Stimulated activated naive B cell treated with anti-CD40 and anti-IgM and Interleukin-4, amounts not matched to agents 10 μg/mL and 1 μg/mL and 100 μg/mL, for 72 hours (primary cell): Measurements from ENCODE around the gene NCDN.

Source experiments
- ATAC-seq, 2 donors: fragments of 150-1000 bp; cut with Tn5 transposase; replicated peaks; 2 replicates each; pipeline ENCODE4 v1.10.0; 2021; ENCODE audit warnings: moderate library complexity in 1 of 2
- DNase-seq: peaks from one replicate; pipeline ENCODE4 v3.0.0; 2021
- H3K27ac Mint-ChIP-seq: one replicate; pipeline ENCODE4 v1.8.0; 2022; ENCODE audit warnings: mild to moderate bottlenecking, mixed read lengths
- H3K27me3 Mint-ChIP-seq, 2 donors: one replicate each; pipeline ENCODE4 v1.8.0; 2022; ENCODE audit warnings: mixed read lengths in 2 of 2
- H3K36me3 Mint-ChIP-seq, 2 donors: one replicate each; pipeline ENCODE4 v1.8.0; 2022; ENCODE audit warnings: mixed read lengths in 2 of 2, mild to moderate bottlenecking in 1 of 2
- H3K4me1 Mint-ChIP-seq, 2 donors: one replicate each; pipeline ENCODE4 v1.8.0; 2022; ENCODE audit warnings: mixed read lengths in 2 of 2, mild to moderate bottlenecking in 1 of 2
- H3K4me3 Mint-ChIP-seq, 2 donors: one replicate each; pipeline ENCODE4 v1.8.0; 2022; ENCODE audit warnings: mild to moderate bottlenecking in 2 of 2, mixed read lengths in 2 of 2, moderate library complexity in 1 of 2
- H3K9me3 Mint-ChIP-seq, 2 donors: one replicate each; pipeline ENCODE4 v1.8.0; 2022; ENCODE audit warnings: mixed read lengths in 2 of 2, mild to moderate bottlenecking in 1 of 2

Gene NCDN

GRCh38 chr1:35559317-35559944 lies 1.8 kb downstream of the NCDN start:
- peak overlapping the region in 1 of 2 donors; percentile 4 for H3K4me3 Mint-ChIP-seq
- peak overlapping the region; percentile 75 for H3K27ac Mint-ChIP-seq
- no peaks in the 10 kb centered on the region for H3K9me3 Mint-ChIP-seq
- no peak for ATAC-seq
- peaks cover 8 to 13% of the 10 kb centered on the region in 2 donors for H3K36me3 Mint-ChIP-seq
- H3K27me3 Mint-ChIP-seq = no peaks in the 10 kb centered on the region
- no peak for DNase-seq
- H3K4me1 Mint-ChIP-seq = peaks cover 42 to 64% of the 10 kb centered on the region in 2 donors

GRCh38 chr1:35560256-35561225 lies 2.9 kb downstream of the NCDN start:
- Mint-ChIP-seq H3K27ac (no peak overlapping the region), H3K4me3 (no peak overlapping the region), H3K27me3 (no peaks in the 10 kb centered on the region), H3K9me3 (no peaks in the 10 kb centered on the region), H3K4me1 (peaks cover 37 to 60% of the 10 kb centered on the region in 2 donors), H3K36me3 (peaks cover 13 to 15% of the 10 kb centered on the region in 2 donors)
- ATAC-seq (no peak), DNase-seq (no peak)

- Mint-ChIP-seq H3K36me3 (peaks cover 15% of the 10 kb centered on the region in 2 donors), H3K9me3 (no peaks in the 10 kb centered on the region), H3K27me3 (no peaks in the 10 kb centered on the region), H3K4me1 (peaks cover 30 to 51% of the 10 kb centered on the region in 2 donors), H3K4me3 (no peak overlapping the region), H3K27ac (no peak overlapping the region)
- no peak for DNase-seq
- ATAC-seq = no peak
These were observed 3.8 kb downstream of the NCDN start for GRCh38 chr1:35561297-35561971.

GRCh38 chr1:35561972-35562680 lies 4.5 kb downstream of the NCDN start:
- H3K4me3 Mint-ChIP-seq = no peak overlapping the region

GRCh38 chr1:35563166-35563565 lies 5.6 kb downstream of the NCDN start:
- peak overlapping the region; percentile 26 for H3K27ac Mint-ChIP-seq
- peaks cover 24 to 43% of the 10 kb centered on the region in 2 donors for H3K4me1 Mint-ChIP-seq
- no peak for DNase-seq
- peaks cover 12 to 20% of the 10 kb centered on the region in 2 donors for H3K36me3 Mint-ChIP-seq
- H3K4me3 Mint-ChIP-seq = peak overlapping the region in 1 of 2 donors; percentile 26
- no peak for ATAC-seq
- no peaks in the 10 kb centered on the region for H3K27me3 Mint-ChIP-seq
- H3K9me3 Mint-ChIP-seq = no peaks in the 10 kb centered on the region

More at GRCh38 chr1:35561972-35562680, 4.5 kb downstream of the NCDN start:
- H3K27ac Mint-ChIP-seq = no peak overlapping the region
- peaks cover 15 to 20% of the 10 kb centered on the region in 2 donors for H3K36me3 Mint-ChIP-seq
- DNase-seq (no peak), ATAC-seq (no peak)
- peaks cover 27 to 47% of the 10 kb centered on the region in 2 donors for H3K4me1 Mint-ChIP-seq
- H3K27me3 Mint-ChIP-seq = no peaks in the 10 kb centered on the region
- no peaks in the 10 kb centered on the region for H3K9me3 Mint-ChIP-seq

- Mint-ChIP-seq H3K9me3 (no peaks in the 10 kb centered on the region), H3K27ac (no peak overlapping the region), H3K27me3 (no peaks in the 10 kb centered on the region), H3K36me3 (peaks cover 11 to 20% of the 10 kb centered on the region in 2 donors), H3K4me3 (no peak overlapping the region), H3K4me1 (peaks cover 21 to 39% of the 10 kb centered on the region in 2 donors)
- ATAC-seq (peak; percentile 79 to 83), DNase-seq (peak; percentile 51)
These were observed 6.7 kb downstream of the NCDN start for GRCh38 chr1:35564037-35564883.

- Mint-ChIP-seq H3K27me3 (no peaks in the 10 kb centered on the region), H3K36me3 (peaks cover 9 to 16% of the 10 kb centered on the region in 2 donors), H3K4me3 (no peak overlapping the region), H3K27ac (no peak overlapping the region), H3K9me3 (no peaks in the 10 kb centered on the region), H3K4me1 (peaks cover 16 to 33% of the 10 kb centered on the region in 2 donors)
- ATAC-seq (no peak), DNase-seq (no peak)
These were observed 7.5 kb downstream of the NCDN start for GRCh38 chr1:35564884-35565741.

- Mint-ChIP-seq H3K27ac (no peak overlapping the region), H3K4me3 (no peak overlapping the region), H3K27me3 (peaks cover 0 to 4% of the 10 kb centered on the region in 2 donors), H3K9me3 (no peaks in the 10 kb centered on the region), H3K4me1 (peaks cover 16 to 33% of the 10 kb centered on the region in 2 donors), H3K36me3 (peaks cover 9 to 19% of the 10 kb centered on the region in 2 donors)
- DNase-seq (no peak), ATAC-seq (no peak)
These were observed 8.1 kb downstream of the NCDN start for GRCh38 chr1:35565742-35566133.

GRCh38 chr1:35567947-35568558 lies 10.5 kb downstream of the NCDN start:
- peaks cover 10 to 25% of the 10 kb centered on the region in 2 donors for H3K4me1 Mint-ChIP-seq
- no peak overlapping the region for H3K27ac Mint-ChIP-seq
- ATAC-seq (no peak), DNase-seq (no peak)
- H3K4me3 Mint-ChIP-seq = no peak overlapping the region
- H3K36me3 Mint-ChIP-seq = peaks cover 8 to 19% of the 10 kb centered on the region in 2 donors
- no peaks in the 10 kb centered on the region for H3K9me3 Mint-ChIP-seq
- H3K27me3 Mint-ChIP-seq = peaks cover 4 to 9% of the 10 kb centered on the region in 2 donors

GRCh38 chr1:35568975-35569395 lies 11.4 kb downstream of the NCDN start:
- Mint-ChIP-seq H3K36me3 (peaks cover 8 to 19% of the 10 kb centered on the region in 2 donors), H3K4me3 (no peak overlapping the region), H3K27ac (no peak overlapping the region), H3K27me3 (peaks cover 4 to 9% of the 10 kb centered on the region in 2 donors), H3K4me1 (peaks cover 10 to 17% of the 10 kb centered on the region in 2 donors), H3K9me3 (no peaks in the 10 kb centered on the region)
- peak; percentile 68 to 70 for ATAC-seq
- peak; percentile 27 for DNase-seq

- peaks cover 8% of the 10 kb centered on the region in 2 donors for H3K4me1 Mint-ChIP-seq
- no peak for ATAC-seq
- no peak overlapping the region for H3K27ac Mint-ChIP-seq
- H3K4me3 Mint-ChIP-seq = no peak overlapping the region
- peaks cover 0 to 10% of the 10 kb centered on the region in 2 donors for H3K36me3 Mint-ChIP-seq
- DNase-seq = no peak
- no peaks in the 10 kb centered on the region for H3K9me3 Mint-ChIP-seq
- peaks cover 7 to 13% of the 10 kb centered on the region in 2 donors for H3K27me3 Mint-ChIP-seq
These were observed 12.3 kb downstream of the NCDN start for GRCh38 chr1:35569936-35570335.

GRCh38 chr1:35570589-35571137 lies 13.1 kb downstream of the NCDN start:
- ATAC-seq (no peak), DNase-seq (no peak)
- H3K27ac Mint-ChIP-seq = peak overlapping the region; percentile 39
- no peak overlapping the region for H3K4me3 Mint-ChIP-seq
- H3K9me3 Mint-ChIP-seq = no peaks in the 10 kb centered on the region
- H3K36me3 Mint-ChIP-seq = peaks cover 0 to 10% of the 10 kb centered on the region in 2 donors
- H3K4me1 Mint-ChIP-seq = peaks cover 7 to 10% of the 10 kb centered on the region in 2 donors
- peaks cover 11 to 13% of the 10 kb centered on the region in 2 donors for H3K27me3 Mint-ChIP-seq
